DLD1 (cell line): Measurements from ENCODE around the gene ARHGAP10.
"Not testable (repeated sequence)": the region's sequence is repeated elsewhere in the genome, so short reads cannot be mapped to it uniquely, and the experiment has no call there.

Source experiments
- in situ Hi-C: cut with HindIII; loops from 2 replicates; pipeline ENCODE4 v1.10.0; 2017; ENCODE audit warnings: low sequenced_read_pairs

ARHGAP10 gene

DNA sequence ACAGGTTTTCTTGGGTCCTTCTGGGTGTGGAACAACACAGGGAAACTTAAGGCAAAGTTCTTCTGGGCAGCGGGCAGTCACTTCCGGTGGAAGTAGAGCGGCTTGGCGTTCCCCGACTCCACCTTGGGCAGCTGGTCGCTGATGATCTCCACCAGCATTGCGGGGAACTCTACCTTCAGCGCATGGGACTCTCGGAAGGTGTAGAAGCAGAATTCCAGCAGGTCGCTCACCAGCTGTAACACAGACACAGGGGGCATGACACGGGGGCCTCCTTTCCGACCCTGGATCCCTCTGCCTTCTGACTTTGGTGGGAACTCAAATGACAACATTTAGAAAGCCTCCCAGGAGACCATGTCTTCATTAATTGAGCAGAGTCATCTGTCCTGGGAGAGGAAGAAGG is 349.4 kb downstream of the ARHGAP10 start:
- in situ Hi-C loops: no loop called here

DNA sequence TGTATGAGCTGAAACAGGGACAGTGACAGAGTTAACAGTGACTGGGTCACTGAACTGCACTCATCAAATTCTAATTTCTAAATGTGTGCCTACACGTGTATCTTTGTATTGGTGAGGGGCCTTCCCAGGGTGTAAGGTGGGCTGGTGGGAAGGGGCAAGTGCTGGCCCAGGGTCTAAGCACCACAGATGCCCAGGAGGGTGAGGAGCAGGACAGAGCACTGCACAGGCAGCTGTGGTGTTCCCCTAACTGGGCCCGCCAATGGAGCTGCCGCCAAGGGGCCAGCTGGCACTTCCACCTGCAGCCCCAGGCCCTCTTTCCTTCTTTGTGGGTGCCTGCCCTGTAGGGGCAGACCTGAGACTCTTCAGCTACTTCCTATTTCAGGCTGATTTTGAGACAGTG is 349.9 kb downstream of the ARHGAP10 start:
- in situ Hi-C loops: no loop called here

DNA sequence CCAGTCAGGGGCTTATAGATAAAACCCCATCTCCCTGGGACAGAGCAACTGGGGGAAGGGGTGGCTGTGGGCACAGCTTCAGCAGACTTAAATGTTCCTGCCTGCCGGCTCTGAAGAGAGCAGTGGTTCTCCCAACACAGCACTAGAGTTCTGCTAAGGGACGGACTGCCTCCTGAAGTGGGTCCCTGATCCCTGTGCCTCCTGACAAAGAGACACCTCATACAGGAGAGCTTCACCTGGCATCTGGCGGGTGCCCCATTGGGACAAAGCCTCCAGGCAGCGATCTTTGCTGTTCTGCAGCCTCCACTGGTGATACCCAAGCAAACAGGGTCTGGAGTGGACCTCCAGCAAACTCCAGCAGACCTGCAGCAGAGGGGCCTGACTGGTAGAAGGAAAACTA is 351.2 kb downstream of the ARHGAP10 start:
- in situ Hi-C loops: not testable (repeated sequence)

DNA sequence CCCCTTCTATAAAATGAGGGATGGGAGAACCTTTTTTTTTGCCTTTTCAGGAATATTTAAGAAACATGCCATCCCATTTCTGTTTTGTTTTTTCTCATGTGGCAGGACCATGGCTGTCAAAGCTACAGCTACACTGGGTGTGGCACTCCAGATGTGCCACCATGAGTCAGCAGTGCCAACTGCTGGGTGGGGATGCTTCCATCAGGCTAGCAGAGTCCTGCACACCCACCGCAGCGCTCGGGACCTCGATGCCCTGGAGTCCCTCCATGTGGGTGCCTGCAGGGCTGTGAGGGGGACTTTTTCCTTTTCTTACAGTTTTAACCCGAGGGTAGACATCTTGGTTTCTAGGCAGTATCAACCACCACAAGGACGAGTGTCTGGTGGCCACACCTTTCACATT is 357.7 kb downstream of the ARHGAP10 start:
- in situ Hi-C loops: no loop called here

DNA sequence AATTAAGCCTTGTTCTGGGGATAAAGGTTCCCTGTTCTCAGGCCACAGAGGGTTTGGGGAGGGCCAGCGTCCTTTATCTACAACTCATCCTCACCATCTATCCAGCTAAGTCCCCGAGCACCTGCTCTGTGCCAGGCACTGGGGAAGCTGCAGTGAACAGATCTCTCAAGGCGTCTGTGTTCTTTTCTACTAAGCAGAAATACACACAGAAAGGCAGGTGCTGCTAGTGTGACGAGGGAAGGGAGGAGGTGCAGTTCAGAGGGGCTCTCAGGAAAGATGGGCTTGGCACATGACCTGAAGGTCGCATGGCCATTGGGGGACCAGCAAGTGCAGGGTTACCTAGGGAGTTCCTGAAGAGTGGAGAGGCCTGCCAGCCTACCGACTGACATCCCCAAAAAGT is 358.1 kb downstream of the ARHGAP10 start:
- in situ Hi-C loops: no loop called here

GRCh38 chr4:148090503-148091476 is 358.9 kb downstream of the ARHGAP10 start:
- in situ Hi-C loops: no loop called here

DNA sequence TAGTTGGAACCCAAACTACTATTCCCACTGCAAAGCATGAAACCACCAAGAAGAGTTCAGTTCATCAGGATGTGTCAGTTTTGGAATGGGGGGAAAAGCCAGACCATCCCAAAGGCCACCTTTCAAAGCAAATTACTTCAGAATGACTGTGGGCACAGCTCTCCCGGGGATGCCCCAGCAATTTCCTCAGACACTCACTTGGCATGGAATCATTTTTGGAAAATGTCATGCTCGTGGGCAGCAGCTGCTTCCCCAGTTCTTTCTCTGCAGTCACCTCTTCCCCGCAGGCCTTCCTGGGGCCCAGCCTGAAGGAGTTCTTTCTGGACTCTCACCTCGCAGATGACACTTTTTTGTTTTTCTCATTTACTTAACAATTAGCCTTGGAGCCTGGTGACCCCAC is 360.0 kb downstream of the ARHGAP10 start:
- in situ Hi-C loops: no loop called here

DNA sequence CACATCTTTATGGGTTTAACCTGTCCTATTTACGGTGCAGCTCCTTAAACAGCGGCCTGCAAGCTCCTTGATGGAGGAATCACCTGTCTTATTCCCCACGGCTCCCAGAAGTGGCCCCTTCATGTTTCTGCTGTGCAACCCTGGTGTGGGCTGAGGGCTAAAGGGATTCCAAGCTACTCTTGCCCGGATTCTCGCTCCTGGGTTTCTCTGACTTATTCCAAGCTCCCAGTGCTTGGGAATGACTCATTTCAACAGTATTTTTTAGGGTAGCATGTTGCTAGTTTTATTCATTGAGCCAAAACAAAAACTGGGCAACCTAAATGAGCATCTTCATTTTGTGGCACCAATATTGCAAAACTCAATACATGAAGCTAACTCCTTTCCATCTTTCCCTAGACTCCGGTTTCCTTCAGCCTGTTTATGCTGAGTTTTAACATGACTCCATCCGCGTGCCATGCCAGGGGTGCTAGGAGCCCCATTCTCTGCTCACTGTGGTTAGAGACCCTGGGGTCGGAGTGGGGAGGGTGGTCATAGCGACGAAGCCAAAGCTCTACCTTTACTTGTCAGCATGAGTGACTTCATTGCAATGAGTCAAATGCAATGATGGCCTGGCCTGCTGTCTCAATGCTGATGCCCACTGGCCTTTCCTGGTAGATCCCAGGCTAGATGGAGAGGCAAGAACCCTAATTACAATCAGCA is 360.6 kb downstream of the ARHGAP10 start:
- in situ Hi-C loops: no loop called here

DNA sequence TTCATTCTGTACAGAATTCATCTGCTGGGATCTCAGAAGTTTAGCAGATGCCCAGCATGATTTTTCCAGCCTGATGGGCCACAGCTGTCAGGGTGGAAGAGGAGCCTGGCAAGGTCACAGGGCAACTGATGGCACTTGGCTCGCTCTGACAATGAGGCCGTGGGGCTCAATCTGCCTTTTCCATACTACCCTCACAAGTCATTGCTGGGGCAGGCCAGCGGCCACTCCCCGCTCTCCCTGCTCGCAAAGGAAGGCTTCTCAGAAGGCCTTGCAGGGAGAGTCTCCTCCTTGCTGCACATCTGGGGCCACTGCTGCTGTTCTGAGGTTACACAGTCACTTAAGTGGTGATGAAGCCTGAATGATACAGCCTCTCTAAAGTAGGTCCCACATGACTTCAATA is 361.2 kb downstream of the ARHGAP10 start:
- in situ Hi-C loops: no loop called here

- in situ Hi-C loops: no loop called here
These were observed 362.3 kb downstream of the ARHGAP10 start for GRCh38 chr4:148094149-148094548.

GRCh38 chr4:148095346-148095923 is 363.5 kb downstream of the ARHGAP10 start:
- in situ Hi-C loops: no loop called here

GRCh38 chr4:148097801-148098200 is 365.9 kb downstream of the ARHGAP10 start:
- in situ Hi-C loops: no loop called here

DNA sequence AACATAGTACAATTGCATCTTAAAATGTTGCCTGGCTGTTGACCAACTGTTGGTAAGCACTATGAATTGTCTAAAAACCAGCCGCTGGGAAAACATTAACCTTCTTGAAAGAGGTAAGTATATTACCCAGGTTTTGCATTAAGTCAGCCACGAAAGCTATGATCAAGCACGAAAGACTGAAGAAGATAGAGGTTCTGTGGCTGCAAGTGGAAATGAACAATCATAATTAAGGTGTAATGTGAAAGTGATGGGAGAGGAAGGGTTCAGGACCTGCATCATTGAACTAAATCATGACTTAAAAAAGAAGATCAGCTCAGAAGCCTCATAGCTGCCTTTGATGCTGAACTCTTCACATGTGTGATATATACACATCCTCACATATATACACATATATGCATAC is 369.3 kb downstream of the ARHGAP10 start:
- in situ Hi-C loops: no loop called here

DNA sequence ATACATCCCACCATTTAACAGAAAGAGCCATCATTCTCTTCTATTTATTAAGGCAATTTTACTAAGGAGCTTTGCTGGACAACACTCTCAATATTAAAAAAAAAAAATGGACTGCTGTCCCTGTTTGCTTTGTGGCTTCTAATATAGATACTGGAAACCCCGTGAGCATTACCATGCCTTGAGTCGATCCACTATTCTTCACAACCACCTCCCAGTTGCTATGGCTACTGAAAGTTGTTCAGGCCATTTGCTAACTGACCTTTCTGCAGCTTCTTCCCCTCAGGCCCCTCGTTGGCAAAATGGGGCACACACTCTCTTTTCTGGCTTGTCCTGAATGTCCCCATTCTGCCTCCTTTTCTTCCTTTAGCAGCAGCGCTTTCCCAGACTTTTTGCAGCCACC is 369.9 kb downstream of the ARHGAP10 start:
- in situ Hi-C loops: no loop called here

GRCh38 chr4:148103597-148104355 is 371.9 kb downstream of the ARHGAP10 start:
- in situ Hi-C loops: no loop called here

GRCh38 chr4:148108766-148109165 is 376.9 kb downstream of the ARHGAP10 start:
- in situ Hi-C loops: no loop called here

DNA sequence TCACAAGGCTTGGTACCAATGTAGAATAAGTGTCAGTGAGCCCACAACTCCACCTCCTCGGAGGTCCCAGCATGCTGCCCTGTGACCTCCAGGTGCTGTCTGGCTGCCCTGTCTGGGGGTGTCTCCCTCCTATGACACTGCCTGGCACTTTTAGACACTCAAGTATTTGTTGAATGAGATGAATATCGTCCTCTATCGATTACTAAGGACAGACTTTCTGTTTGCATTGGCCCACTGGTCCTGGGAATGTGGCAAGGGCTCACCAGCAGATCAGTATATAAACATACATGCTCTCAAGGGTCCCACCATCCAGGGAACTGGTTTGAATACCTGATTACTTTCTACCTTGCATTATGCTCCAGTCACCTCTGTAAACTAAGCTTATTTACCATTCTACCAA is 377.3 kb downstream of the ARHGAP10 start:
- in situ Hi-C loops: no loop called here

- in situ Hi-C loops: no loop called here
These were observed 378.3 kb downstream of the ARHGAP10 start for GRCh38 chr4:148110169-148110568.

- in situ Hi-C loops: no loop called here
These were observed 380.5 kb downstream of the ARHGAP10 start for GRCh38 chr4:148112231-148112982.

DNA sequence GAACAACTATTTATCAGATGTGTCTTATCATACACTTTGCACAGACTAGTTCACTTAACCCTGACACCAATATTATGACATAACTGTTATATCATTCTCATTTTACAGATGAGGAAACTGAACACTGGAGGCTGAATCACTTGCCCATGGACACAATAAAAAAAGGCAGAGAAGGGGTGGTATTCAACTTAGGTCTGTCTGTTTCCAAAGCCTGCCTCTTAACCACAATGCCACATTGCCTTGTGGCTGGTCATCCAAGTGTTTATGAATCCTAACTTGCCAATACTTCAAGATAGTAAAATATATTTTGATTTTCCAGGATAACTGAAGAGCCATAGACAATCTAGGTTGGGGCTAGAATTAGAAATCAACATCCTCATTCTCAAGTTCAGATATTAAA is 382.5 kb downstream of the ARHGAP10 start:
- in situ Hi-C loops: no loop called here
